T-helper 1 cell treated with Interleukin-12 subunit alpha and Interleukin-12 subunit beta and Interleukin-4 antibody, amounts not matched to agents 30 μg/mL and 1 μg/mL, for 36 hours (primary cell): ENCODE data around the gene GSTM1.
"Not testable (repeated sequence)": the region's sequence is repeated elsewhere in the genome, so short reads cannot be mapped to it uniquely, and the experiment has no call there.

Source experiments
- H3K27ac Mint-ChIP-seq: one replicate; pipeline ENCODE4 v1.8.0; 2021; ENCODE audit warnings: mild to moderate bottlenecking, mixed read lengths
- H3K27me3 Mint-ChIP-seq: one replicate; pipeline ENCODE4 v1.8.0; 2021; ENCODE audit warnings: low read depth, mixed read lengths
- H3K36me3 Mint-ChIP-seq: one replicate; pipeline ENCODE4 v1.8.0; 2021; ENCODE audit warnings: low read depth, mixed read lengths
- H3K4me1 Mint-ChIP-seq: one replicate; pipeline ENCODE4 v1.8.0; 2021; ENCODE audit warnings: low read depth, mixed read lengths
- H3K4me3 Mint-ChIP-seq: one replicate; pipeline ENCODE4 v1.8.0; 2021; ENCODE audit warnings: mild to moderate bottlenecking, moderate library complexity, mixed read lengths
- H3K9me3 Mint-ChIP-seq: one replicate; pipeline ENCODE4 v1.8.0; 2021; ENCODE audit warnings: mixed read lengths

GSTM1 gene

GRCh38 chr1:109702940-109703339 lies 15.3 kb downstream of the GSTM1 start:
- not testable (repeated sequence) for H3K4me1 Mint-ChIP-seq, H3K4me3 Mint-ChIP-seq, H3K27me3 Mint-ChIP-seq, H3K36me3 Mint-ChIP-seq, H3K27ac Mint-ChIP-seq, H3K9me3 Mint-ChIP-seq

- Mint-ChIP-seq H3K27ac (no peak overlapping the region), H3K4me1 (no peaks in the 10 kb centered on the region), H3K36me3 (peaks cover 3% of the 10 kb centered on the region), H3K4me3 (no peak overlapping the region), H3K27me3 (no peaks in the 10 kb centered on the region), H3K9me3 (peaks cover 12% of the 10 kb centered on the region)
Measured at GRCh38 chr1:109704173-109704572, 16.6 kb downstream of the GSTM1 start.

- H3K9me3 Mint-ChIP-seq, result peaks cover 17% of the 10 kb centered on the region
- H3K4me3 Mint-ChIP-seq, result no peak overlapping the region
- no peaks in the 10 kb centered on the region for H3K4me1 Mint-ChIP-seq
- H3K36me3 Mint-ChIP-seq, result peaks cover 7% of the 10 kb centered on the region
- H3K27ac Mint-ChIP-seq, result no peak overlapping the region
- H3K27me3 Mint-ChIP-seq, result no peaks in the 10 kb centered on the region
Measured at GRCh38 chr1:109705411-109705810, 17.8 kb downstream of the GSTM1 start.

GRCh38 chr1:109708949-109709348 lies 21.3 kb downstream of the GSTM1 start:
- not testable (repeated sequence) for H3K4me1 Mint-ChIP-seq, H3K27ac Mint-ChIP-seq, H3K36me3 Mint-ChIP-seq

GRCh38 chr1:109709822-109710221 lies 22.2 kb downstream of the GSTM1 start:
- not testable (repeated sequence) for H3K27ac Mint-ChIP-seq, H3K36me3 Mint-ChIP-seq, H3K4me3 Mint-ChIP-seq, H3K4me1 Mint-ChIP-seq, H3K27me3 Mint-ChIP-seq
- H3K9me3 Mint-ChIP-seq, result peaks cover 17% of the 10 kb centered on the region

More at GRCh38 chr1:109708949-109709348, 21.3 kb downstream of the GSTM1 start:
- H3K4me3 Mint-ChIP-seq, H3K27me3 Mint-ChIP-seq: not testable (repeated sequence)
- H3K9me3 Mint-ChIP-seq, result peaks cover 17% of the 10 kb centered on the region

DNA sequence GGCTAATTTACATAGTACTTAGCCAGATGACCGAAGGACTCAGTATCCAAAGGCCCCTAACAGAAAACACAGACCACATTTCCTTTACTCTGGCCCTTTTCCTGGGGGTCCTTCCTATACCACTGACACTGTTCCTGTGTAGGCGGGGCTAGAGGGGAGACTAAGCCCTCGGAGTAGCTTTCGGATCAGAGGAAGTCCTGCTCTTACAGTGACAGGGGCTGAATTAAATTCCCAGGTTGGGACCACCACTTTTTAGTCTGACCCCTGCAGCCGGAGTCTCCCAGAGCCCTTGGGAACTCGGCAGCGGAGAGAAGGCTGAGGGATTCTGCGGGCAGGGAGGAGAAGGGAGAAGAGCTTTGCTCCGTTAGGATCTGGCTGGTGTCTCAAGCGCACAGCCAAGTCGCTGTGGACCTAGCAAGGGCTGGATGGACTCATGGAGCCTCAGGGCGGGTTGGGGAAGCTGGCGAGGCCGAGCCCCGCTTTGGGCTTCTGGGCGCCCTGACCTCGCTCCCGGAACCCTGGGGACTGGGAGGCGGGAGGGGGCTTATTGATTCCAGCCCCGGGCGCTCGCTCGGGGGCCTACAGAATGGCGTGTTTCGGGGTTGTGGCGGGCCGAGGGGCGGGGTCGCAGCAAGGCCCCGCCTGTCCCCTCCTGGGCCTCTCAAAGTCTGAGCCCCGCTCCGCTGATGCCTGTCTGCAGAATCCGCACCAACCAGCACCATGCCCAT lies 24.1 kb downstream of the GSTM1 start, which contains the start of gene GSTM5:
Gene GSTM5, plus strand, starts transcription at position 659 of the 728 bp plus-strand sequence. Its CDS starts 62 bp downstream, at position 721.
- Mint-ChIP-seq H3K4me3 (peak within 1 kb of the TSS; percentile 76), H3K27ac (peak within 1 kb of the TSS; percentile 74)

GRCh38 chr1:109712321-109712864 lies 24.8 kb downstream of the GSTM1 start:
- no peak overlapping the region for H3K4me3 Mint-ChIP-seq
- H3K9me3 Mint-ChIP-seq, result peaks cover 17% of the 10 kb centered on the region
- H3K27me3 Mint-ChIP-seq, result peaks cover 4% of the 10 kb centered on the region
- H3K27ac Mint-ChIP-seq, result no peak overlapping the region
- peaks cover 7% of the 10 kb centered on the region for H3K36me3 Mint-ChIP-seq
- H3K4me1 Mint-ChIP-seq, result no peaks in the 10 kb centered on the region

More for the DNA sequence above, 24.1 kb downstream of the GSTM1 start, which contains the start of gene GSTM5:
- not testable (repeated sequence) for H3K27me3 Mint-ChIP-seq, H3K4me1 Mint-ChIP-seq, H3K36me3 Mint-ChIP-seq
- peaks cover 17% of the 10 kb centered on the region for H3K9me3 Mint-ChIP-seq

GRCh38 chr1:109713636-109714035 lies 26.0 kb downstream of the GSTM1 start:
- peaks cover 10% of the 10 kb centered on the region for H3K9me3 Mint-ChIP-seq
- no peak overlapping the region for H3K27ac Mint-ChIP-seq
- H3K4me1 Mint-ChIP-seq, result no peaks in the 10 kb centered on the region
- H3K27me3 Mint-ChIP-seq, result peaks cover 4% of the 10 kb centered on the region
- H3K36me3 Mint-ChIP-seq, result peaks cover 4% of the 10 kb centered on the region
- no peak overlapping the region for H3K4me3 Mint-ChIP-seq

GRCh38 chr1:109714661-109715372 lies 27.2 kb downstream of the GSTM1 start:
- Mint-ChIP-seq H3K9me3 (no peaks in the 10 kb centered on the region), H3K4me3 (no peak overlapping the region), H3K36me3 (no peaks in the 10 kb centered on the region), H3K4me1 (no peaks in the 10 kb centered on the region), H3K27ac (no peak overlapping the region), H3K27me3 (peaks cover 4% of the 10 kb centered on the region)

- H3K27ac Mint-ChIP-seq, result no peak overlapping the region
- H3K4me1 Mint-ChIP-seq, result no peaks in the 10 kb centered on the region
- H3K27me3 Mint-ChIP-seq, result peaks cover 8% of the 10 kb centered on the region
- H3K36me3 Mint-ChIP-seq, result no peaks in the 10 kb centered on the region
- H3K9me3 Mint-ChIP-seq, result no peaks in the 10 kb centered on the region
- H3K4me3 Mint-ChIP-seq, result no peak overlapping the region
Measured at GRCh38 chr1:109716121-109716520, 28.5 kb downstream of the GSTM1 start.

GRCh38 chr1:109716570-109717090 lies 29.0 kb downstream of the GSTM1 start:
- Mint-ChIP-seq H3K4me3 (no peak overlapping the region), H3K36me3 (no peaks in the 10 kb centered on the region), H3K9me3 (no peaks in the 10 kb centered on the region), H3K4me1 (no peaks in the 10 kb centered on the region), H3K27me3 (peaks cover 8% of the 10 kb centered on the region), H3K27ac (no peak overlapping the region)

- Mint-ChIP-seq H3K27ac (no peak overlapping the region), H3K4me1 (no peaks in the 10 kb centered on the region), H3K36me3 (no peaks in the 10 kb centered on the region), H3K9me3 (no peaks in the 10 kb centered on the region), H3K4me3 (no peak overlapping the region), H3K27me3 (peaks cover 16% of the 10 kb centered on the region)
Measured at GRCh38 chr1:109717729-109718128, 30.1 kb downstream of the GSTM1 start.

GRCh38 chr1:109718495-109718894 lies 30.9 kb downstream of the GSTM1 start:
- Mint-ChIP-seq H3K27ac (no peak overlapping the region), H3K4me3 (no peak overlapping the region), H3K4me1 (no peaks in the 10 kb centered on the region), H3K36me3 (no peaks in the 10 kb centered on the region), H3K9me3 (no peaks in the 10 kb centered on the region), H3K27me3 (peaks cover 16% of the 10 kb centered on the region)

GRCh38 chr1:109719337-109719837 lies 31.8 kb downstream of the GSTM1 start:
- H3K27me3 Mint-ChIP-seq, result peaks cover 16% of the 10 kb centered on the region
- no peak overlapping the region for H3K27ac Mint-ChIP-seq
- no peaks in the 10 kb centered on the region for H3K36me3 Mint-ChIP-seq
- H3K9me3 Mint-ChIP-seq, result no peaks in the 10 kb centered on the region
- H3K4me3 Mint-ChIP-seq, result no peak overlapping the region
- no peaks in the 10 kb centered on the region for H3K4me1 Mint-ChIP-seq
